Right kidney (tissue), 1 donor: ENCODE results near the gene SLC35A5.

Experiments used
- DNase-seq: peaks from one replicate; pipeline ENCODE4 v3.0.0-alpha.2; 2016

Gene SLC35A5

GRCh38 chr3:112564940-112565305 lies 3.1 kb downstream of the SLC35A5 start:
- no peak for DNase-seq

- DNase-seq, result no peak
These were observed 6.8 kb downstream of the SLC35A5 start for GRCh38 chr3:112568642-112569041.

GRCh38 chr3:112569265-112569664 lies 7.4 kb downstream of the SLC35A5 start:
- no peak for DNase-seq

- DNase-seq, result no peak
These were observed 10.9 kb downstream of the SLC35A5 start for GRCh38 chr3:112572701-112573100.

- no peak for DNase-seq
These were observed 17.4 kb downstream of the SLC35A5 start for GRCh38 chr3:112579232-112579631.

GRCh38 chr3:112579697-112580096 lies 17.9 kb downstream of the SLC35A5 start:
- no peak for DNase-seq

GRCh38 chr3:112582244-112582874 lies 20.5 kb downstream of the SLC35A5 start:
- DNase-seq, result no peak

- DNase-seq, result no peak
These were observed 21.3 kb downstream of the SLC35A5 start for GRCh38 chr3:112583105-112583504.

- DNase-seq, result no peak
These were observed 23.9 kb downstream of the SLC35A5 start for GRCh38 chr3:112585782-112586181.

GRCh38 chr3:112587336-112587735 lies 25.5 kb downstream of the SLC35A5 start:
- no peak for DNase-seq

GRCh38 chr3:112593258-112593657 lies 31.4 kb downstream of the SLC35A5 start:
- DNase-seq, result no peak

- no peak for DNase-seq
These were observed 33.0 kb downstream of the SLC35A5 start for GRCh38 chr3:112594856-112595255.

- DNase-seq, result no peak
These were observed 36.1 kb downstream of the SLC35A5 start for GRCh38 chr3:112597945-112598344.

GRCh38 chr3:112598731-112599130 lies 36.9 kb downstream of the SLC35A5 start:
- no peak for DNase-seq

- DNase-seq, result no peak
These were observed 40.5 kb downstream of the SLC35A5 start for GRCh38 chr3:112602217-112602838.

- no peak for DNase-seq
These were observed 42.7 kb downstream of the SLC35A5 start for GRCh38 chr3:112604536-112604935.

- DNase-seq, result no peak
These were observed 43.4 kb downstream of the SLC35A5 start for GRCh38 chr3:112605285-112605684.

GRCh38 chr3:112606098-112606497 lies 44.3 kb downstream of the SLC35A5 start:
- no peak for DNase-seq

GRCh38 chr3:112607863-112608262 lies 46.0 kb downstream of the SLC35A5 start:
- DNase-seq, result peak; percentile 19

- DNase-seq, result no peak
These were observed 48.3 kb downstream of the SLC35A5 start for GRCh38 chr3:112610121-112610520.

- no peak for DNase-seq
These were observed 50.1 kb downstream of the SLC35A5 start for GRCh38 chr3:112611752-112612515.

- no peak for DNase-seq
These were observed 54.3 kb downstream of the SLC35A5 start for GRCh38 chr3:112615989-112616731.

- DNase-seq, result no peak
These were observed 55.4 kb downstream of the SLC35A5 start for GRCh38 chr3:112617285-112617684.
